ENCODE measurements around the gene PDCD6IP. TPM values are rescaled to one million over a fixed set of nuclear protein-coding genes. Genes with fewer than 3 reads are reported as not detected.

The PDCD6IP gene, protein sequence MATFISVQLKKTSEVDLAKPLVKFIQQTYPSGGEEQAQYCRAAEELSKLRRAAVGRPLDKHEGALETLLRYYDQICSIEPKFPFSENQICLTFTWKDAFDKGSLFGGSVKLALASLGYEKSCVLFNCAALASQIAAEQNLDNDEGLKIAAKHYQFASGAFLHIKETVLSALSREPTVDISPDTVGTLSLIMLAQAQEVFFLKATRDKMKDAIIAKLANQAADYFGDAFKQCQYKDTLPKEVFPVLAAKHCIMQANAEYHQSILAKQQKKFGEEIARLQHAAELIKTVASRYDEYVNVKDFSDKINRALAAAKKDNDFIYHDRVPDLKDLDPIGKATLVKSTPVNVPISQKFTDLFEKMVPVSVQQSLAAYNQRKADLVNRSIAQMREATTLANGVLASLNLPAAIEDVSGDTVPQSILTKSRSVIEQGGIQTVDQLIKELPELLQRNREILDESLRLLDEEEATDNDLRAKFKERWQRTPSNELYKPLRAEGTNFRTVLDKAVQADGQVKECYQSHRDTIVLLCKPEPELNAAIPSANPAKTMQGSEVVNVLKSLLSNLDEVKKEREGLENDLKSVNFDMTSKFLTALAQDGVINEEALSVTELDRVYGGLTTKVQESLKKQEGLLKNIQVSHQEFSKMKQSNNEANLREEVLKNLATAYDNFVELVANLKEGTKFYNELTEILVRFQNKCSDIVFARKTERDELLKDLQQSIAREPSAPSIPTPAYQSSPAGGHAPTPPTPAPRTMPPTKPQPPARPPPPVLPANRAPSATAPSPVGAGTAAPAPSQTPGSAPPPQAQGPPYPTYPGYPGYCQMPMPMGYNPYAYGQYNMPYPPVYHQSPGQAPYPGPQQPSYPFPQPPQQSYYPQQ
- total RNA-seq (2014; rRNA removed; shearing (Covaris generic)) (139 and 185 TPM in 2 replicates), polyA plus RNA-seq (2016; fragmentation: Nextera tagmentation; extraction: Ambion mirVana) (34.0 and 45.1 TPM in 2 replicates)
- long read RNA-seq, full-length matches to known transcripts, result 7 of 19 reads
- long read RNA-seq, partial matches to known transcripts, result 2 of 19 reads
- long read RNA-seq, other reads (novel, unspliced or antisense), result 10 of 19 reads

DNA sequence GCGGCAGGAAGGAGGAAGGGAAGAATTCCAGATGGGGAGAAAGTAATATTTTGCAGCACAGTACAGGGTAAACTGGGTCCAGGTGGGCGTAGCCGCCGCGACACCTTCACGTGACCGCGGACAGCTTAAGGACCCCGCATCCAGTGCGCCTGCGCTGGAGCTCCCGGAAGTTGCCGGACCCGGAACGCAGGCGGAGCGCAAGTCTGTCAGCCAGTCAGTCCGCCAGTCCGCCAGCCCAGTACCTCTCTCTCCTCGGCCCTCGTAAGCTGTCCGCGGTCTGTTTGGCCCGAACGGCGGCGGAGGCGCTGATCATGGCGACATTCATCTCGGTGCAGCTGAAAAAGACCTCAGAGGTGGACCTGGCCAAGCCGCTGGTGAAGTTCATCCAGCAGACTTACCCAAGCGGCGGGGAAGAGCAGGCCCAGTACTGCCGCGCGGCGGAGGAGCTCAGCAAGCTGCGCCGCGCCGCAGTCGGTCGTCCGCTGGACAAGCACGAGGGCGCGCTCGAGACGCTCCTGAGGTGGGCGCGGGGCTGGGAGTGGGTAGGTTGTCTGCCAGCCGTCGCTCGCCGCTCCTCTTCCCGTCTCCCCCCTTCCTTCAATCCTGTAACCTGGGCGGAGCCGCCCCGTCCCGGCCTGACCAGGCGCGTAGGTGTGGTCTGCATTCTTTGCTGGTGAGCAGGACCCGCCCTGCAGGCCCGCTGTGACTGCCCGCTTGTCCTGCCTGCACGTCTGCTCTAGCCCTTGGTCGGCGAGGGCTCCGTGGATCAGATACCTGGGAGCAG is at the start of gene PDCD6IP:
PDCD6IP (plus strand) TSS at position 213 of the 784 bp plus-strand sequence; CDS start at position 312, 99 bp downstream.
- Mint-ChIP-seq H3K36me3 (ENCODE audit: low read depth) (peaks cover 21% of the 10 kb centered on the region), H3K4me1 (peaks cover 19% of the 10 kb centered on the region), H3K9me3 (peaks cover 9% of the 10 kb centered on the region), H3K27me3 (ENCODE audit: insufficient read depth, low read depth, poor library complexity) (peaks cover 6% of the 10 kb centered on the region), H3K4me3 (peak within 1 kb of the TSS; percentile 99), H3K27ac (peak within 1 kb of the TSS; percentile 97)
- no peaks in the 10 kb centered on the region for H3K9me2 ChIP-seq (ENCODE audit: insufficient read depth)
- H3K4me1 ChIP-seq (ENCODE audit: insufficient read depth), result peaks cover 8% of the 10 kb centered on the region; the same call in 1 of the 2 replicates
- H4K20me1 ChIP-seq (replicated peaks; ENCODE audit: insufficient read depth), result no peaks in the 10 kb centered on the region
- H3K27me3 ChIP-seq (ENCODE audit: insufficient read depth), result no peaks in the 10 kb centered on the region
- ATAC-seq (peak; percentile 97), DNase-seq (ENCODE audit: low spot score) (peak; percentile 94)
- TF ChIP-seq POLR2AphosphoS5 (IDR thresholded peaks at IDR 0.05; ENCODE audit: low read depth) (peak; percentile 94), CREB1 (CRISPR knock-in tag; IDR thresholded peaks at IDR 0.05; ENCODE audit: low read depth) (no peak), EZH2 (IDR thresholded peaks at IDR 0.05; ENCODE audit: low read depth, unreplicated experiment) (no peak), STAT1 (IDR thresholded peaks at IDR 0.05; ENCODE audit: unreplicated experiment) (no peak), ZNF114 (CRISPR knock-in tag; IDR thresholded peaks at IDR 0.05) (no peak), NANOG (IDR thresholded peaks at IDR 0.05; ENCODE audit: borderline replicate concordance) (no peak)
- TF ChIP-seq, protein P1, sequence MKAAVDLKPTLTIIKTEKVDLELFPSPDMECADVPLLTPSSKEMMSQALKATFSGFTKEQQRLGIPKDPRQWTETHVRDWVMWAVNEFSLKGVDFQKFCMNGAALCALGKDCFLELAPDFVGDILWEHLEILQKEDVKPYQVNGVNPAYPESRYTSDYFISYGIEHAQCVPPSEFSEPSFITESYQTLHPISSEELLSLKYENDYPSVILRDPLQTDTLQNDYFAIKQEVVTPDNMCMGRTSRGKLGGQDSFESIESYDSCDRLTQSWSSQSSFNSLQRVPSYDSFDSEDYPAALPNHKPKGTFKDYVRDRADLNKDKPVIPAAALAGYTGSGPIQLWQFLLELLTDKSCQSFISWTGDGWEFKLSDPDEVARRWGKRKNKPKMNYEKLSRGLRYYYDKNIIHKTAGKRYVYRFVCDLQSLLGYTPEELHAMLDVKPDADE (IDR thresholded peaks at IDR 0.05), result peak; percentile 66; the same call in 1 of the 2 replicates
- TF ChIP-seq, protein P2, sequence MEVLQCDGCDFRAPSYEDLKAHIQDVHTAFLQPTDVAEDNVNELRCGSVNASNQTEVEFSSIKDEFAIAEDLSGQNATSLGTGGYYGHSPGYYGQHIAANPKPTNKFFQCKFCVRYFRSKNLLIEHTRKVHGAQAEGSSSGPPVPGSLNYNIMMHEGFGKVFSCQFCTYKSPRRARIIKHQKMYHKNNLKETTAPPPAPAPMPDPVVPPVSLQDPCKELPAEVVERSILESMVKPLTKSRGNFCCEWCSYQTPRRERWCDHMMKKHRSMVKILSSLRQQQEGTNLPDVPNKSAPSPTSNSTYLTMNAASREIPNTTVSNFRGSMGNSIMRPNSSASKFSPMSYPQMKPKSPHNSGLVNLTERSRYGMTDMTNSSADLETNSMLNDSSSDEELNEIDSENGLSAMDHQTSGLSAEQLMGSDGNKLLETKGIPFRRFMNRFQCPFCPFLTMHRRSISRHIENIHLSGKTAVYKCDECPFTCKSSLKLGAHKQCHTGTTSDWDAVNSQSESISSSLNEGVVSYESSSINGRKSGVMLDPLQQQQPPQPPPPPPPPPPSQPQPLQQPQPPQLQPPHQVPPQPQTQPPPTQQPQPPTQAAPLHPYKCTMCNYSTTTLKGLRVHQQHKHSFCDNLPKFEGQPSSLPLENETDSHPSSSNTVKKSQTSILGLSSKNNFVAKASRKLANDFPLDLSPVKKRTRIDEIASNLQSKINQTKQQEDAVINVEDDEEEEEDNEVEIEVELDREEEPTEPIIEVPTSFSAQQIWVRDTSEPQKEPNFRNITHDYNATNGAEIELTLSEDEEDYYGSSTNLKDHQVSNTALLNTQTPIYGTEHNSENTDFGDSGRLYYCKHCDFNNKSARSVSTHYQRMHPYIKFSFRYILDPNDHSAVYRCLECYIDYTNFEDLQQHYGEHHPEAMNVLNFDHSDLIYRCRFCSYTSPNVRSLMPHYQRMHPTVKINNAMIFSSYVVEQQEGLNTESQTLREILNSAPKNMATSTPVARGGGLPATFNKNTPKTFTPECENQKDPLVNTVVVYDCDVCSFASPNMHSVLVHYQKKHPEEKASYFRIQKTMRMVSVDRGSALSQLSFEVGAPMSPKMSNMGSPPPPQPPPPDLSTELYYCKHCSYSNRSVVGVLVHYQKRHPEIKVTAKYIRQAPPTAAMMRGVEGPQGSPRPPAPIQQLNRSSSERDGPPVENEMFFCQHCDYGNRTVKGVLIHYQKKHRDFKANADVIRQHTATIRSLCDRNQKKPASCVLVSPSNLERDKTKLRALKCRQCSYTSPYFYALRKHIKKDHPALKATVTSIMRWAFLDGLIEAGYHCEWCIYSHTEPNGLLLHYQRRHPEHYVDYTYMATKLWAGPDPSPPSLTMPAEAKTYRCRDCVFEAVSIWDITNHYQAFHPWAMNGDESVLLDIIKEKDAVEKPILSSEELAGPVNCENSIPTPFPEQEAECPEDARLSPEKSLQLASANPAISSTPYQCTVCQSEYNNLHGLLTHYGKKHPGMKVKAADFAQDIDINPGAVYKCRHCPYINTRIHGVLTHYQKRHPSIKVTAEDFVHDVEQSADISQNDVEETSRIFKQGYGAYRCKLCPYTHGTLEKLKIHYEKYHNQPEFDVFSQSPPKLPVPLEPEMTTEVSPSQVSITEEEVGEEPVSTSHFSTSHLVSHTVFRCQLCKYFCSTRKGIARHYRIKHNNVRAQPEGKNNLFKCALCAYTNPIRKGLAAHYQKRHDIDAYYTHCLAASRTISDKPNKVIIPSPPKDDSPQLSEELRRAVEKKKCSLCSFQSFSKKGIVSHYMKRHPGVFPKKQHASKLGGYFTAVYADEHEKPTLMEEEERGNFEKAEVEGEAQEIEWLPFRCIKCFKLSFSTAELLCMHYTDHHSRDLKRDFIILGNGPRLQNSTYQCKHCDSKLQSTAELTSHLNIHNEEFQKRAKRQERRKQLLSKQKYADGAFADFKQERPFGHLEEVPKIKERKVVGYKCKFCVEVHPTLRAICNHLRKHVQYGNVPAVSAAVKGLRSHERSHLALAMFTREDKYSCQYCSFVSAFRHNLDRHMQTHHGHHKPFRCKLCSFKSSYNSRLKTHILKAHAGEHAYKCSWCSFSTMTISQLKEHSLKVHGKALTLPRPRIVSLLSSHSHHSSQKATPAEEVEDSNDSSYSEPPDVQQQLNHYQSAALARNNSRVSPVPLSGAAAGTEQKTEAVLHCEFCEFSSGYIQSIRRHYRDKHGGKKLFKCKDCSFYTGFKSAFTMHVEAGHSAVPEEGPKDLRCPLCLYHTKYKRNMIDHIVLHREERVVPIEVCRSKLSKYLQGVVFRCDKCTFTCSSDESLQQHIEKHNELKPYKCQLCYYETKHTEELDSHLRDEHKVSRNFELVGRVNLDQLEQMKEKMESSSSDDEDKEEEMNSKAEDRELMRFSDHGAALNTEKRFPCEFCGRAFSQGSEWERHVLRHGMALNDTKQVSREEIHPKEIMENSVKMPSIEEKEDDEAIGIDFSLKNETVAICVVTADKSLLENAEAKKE (CRISPR knock-in tag; IDR thresholded peaks at IDR 0.05), result no peak
- TF ChIP-seq, protein P3, sequence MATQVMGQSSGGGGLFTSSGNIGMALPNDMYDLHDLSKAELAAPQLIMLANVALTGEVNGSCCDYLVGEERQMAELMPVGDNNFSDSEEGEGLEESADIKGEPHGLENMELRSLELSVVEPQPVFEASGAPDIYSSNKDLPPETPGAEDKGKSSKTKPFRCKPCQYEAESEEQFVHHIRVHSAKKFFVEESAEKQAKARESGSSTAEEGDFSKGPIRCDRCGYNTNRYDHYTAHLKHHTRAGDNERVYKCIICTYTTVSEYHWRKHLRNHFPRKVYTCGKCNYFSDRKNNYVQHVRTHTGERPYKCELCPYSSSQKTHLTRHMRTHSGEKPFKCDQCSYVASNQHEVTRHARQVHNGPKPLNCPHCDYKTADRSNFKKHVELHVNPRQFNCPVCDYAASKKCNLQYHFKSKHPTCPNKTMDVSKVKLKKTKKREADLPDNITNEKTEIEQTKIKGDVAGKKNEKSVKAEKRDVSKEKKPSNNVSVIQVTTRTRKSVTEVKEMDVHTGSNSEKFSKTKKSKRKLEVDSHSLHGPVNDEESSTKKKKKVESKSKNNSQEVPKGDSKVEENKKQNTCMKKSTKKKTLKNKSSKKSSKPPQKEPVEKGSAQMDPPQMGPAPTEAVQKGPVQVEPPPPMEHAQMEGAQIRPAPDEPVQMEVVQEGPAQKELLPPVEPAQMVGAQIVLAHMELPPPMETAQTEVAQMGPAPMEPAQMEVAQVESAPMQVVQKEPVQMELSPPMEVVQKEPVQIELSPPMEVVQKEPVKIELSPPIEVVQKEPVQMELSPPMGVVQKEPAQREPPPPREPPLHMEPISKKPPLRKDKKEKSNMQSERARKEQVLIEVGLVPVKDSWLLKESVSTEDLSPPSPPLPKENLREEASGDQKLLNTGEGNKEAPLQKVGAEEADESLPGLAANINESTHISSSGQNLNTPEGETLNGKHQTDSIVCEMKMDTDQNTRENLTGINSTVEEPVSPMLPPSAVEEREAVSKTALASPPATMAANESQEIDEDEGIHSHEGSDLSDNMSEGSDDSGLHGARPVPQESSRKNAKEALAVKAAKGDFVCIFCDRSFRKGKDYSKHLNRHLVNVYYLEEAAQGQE (IDR thresholded peaks at IDR 0.05; ENCODE audit: unreplicated experiment), result peak; percentile 11
- H3F3A ChIP-seq (replicated peaks; ENCODE audit: low read depth), result no peaks in the 10 kb centered on the region; the same call in 1 of the 2 replicates
- H3K27ac ChIP-seq (ENCODE audit: low read depth), result peak within 1 kb of the TSS; percentile 98
- H2AFZ ChIP-seq, result peak within 1 kb of the TSS; percentile 99
- H3K79me2 ChIP-seq (replicated peaks; ENCODE audit: insufficient read depth), result peaks cover 53% of the 10 kb centered on the region
- H3K36me3 ChIP-seq (ENCODE audit: insufficient read depth), result peaks cover 4% of the 10 kb centered on the region; the same call in 1 of the 2 replicates
- peak within 1 kb of the TSS; percentile 90 for H3K4me3 ChIP-seq
- peak within 1 kb of the TSS; percentile 98 for H3K4me2 ChIP-seq
